PC-9 (cell line): ENCODE measurements around the gene ANGPTL2. TPM values are rescaled to one million over a fixed set of nuclear protein-coding genes. Genes with fewer than 3 reads are reported as not detected.
A peak's percentile ranks its signal among the peaks of the same experiment; 100 is the strongest.

Experiments
- BruUV-seq: library from RNA; stranded (reverse); fragments of 400-500 nt; replicated peaks from 2 replicates; lab custom pipeline; 2021; lab: Mats Ljungman, UMichigan
- CTCF ChIA-PET: fragments of 300-600 bp; sonication (Branson Sonifier 250); formaldehyde crosslinking; loops from one replicate; lab custom pipeline; 2022; ENCODE audit warnings: antibody characterized with exemption; lab: Charles Lee
- POLR2A ChIA-PET: fragments of 300-600 bp; sonication (Branson Sonifier 250); formaldehyde crosslinking; loops from one replicate; lab custom pipeline; 2022; ENCODE audit warnings: antibody characterized with exemption; ENCODE audit not compliant: unreplicated experiment; lab: Charles Lee
- DNase-seq, 2 experiments: peaks; one replicate each; pipeline versions ENCODE4 v3.0.0 to v3.0.0-alpha.2; 2015 to 2022; ENCODE audit warnings: mixed read lengths in 1 of 2
- H2AFZ ChIP-seq: fragments of 200-600 bp; sonication (generic); 2 replicates; pipeline ENCODE4 v1.8.1; 2017; ENCODE audit warnings: antibody characterized with exemption
- H3F3A ChIP-seq: fragments of 200-600 bp; sonication (generic); 2 replicates; pipeline ENCODE4 v1.8.1; 2017; ENCODE audit warnings: antibody characterized with exemption, mild to moderate bottlenecking, low read depth; ENCODE audit not compliant: insufficient read depth
- H3K27ac ChIP-seq: fragments of 200-600 bp; sonication (generic); 2 replicates; pipeline ENCODE4 v1.6.1; 2016; ENCODE audit warnings: mixed run types
- H3K27me3 ChIP-seq: fragments of 200-600 bp; sonication (generic); 2 replicates; pipeline ENCODE4 v1.6.1; 2016; ENCODE audit warnings: low read depth, mixed run types; ENCODE audit not compliant: insufficient read depth
- H3K36me3 ChIP-seq: fragments of 200-600 bp; sonication (generic); 2 replicates; pipeline ENCODE4 v1.6.1; 2016; ENCODE audit warnings: low read depth, mixed run types
- H3K4me1 ChIP-seq: fragments of 200-600 bp; sonication (generic); replicated peaks from 2 replicates; pipeline ENCODE4 v1.6.1; 2016; ENCODE audit warnings: mixed run types; ENCODE audit not compliant: insufficient read depth
- H3K4me2 ChIP-seq: fragments of 200-600 bp; sonication (generic); 2 replicates; pipeline ENCODE4 v1.6.1; 2017; ENCODE audit warnings: mixed run types
- H3K4me3 ChIP-seq: fragments of 200-600 bp; sonication (generic); 2 replicates; pipeline ENCODE4 v1.6.1; 2016; ENCODE audit warnings: mixed run types
- H3K79me2 ChIP-seq: fragments of 200-600 bp; sonication (generic); 2 replicates; pipeline ENCODE4 v1.6.1; 2017; ENCODE audit warnings: low read depth, mixed run types
- H3K9me2 ChIP-seq: fragments of 200-600 bp; sonication (generic); 2 replicates; pipeline ENCODE4 v1.8.1; 2017; ENCODE audit warnings: mild to moderate bottlenecking; ENCODE audit not compliant: insufficient read depth
- H3K9me3 ChIP-seq: fragments of 200-600 bp; sonication (generic); 2 replicates; pipeline ENCODE4 v1.8.1; 2016; ENCODE audit warnings: low read depth; ENCODE audit not compliant: insufficient read depth
- H4K20me1 ChIP-seq: fragments of 200-600 bp; sonication (generic); 2 replicates; pipeline ENCODE4 v1.8.1; 2017; ENCODE audit not compliant: insufficient read depth
- EZH2 ChIP-seq: fragments of 200-600 bp; sonication (generic); IDR thresholded peaks from 2 replicates; pipeline ENCODE4 v1.8.0; 2017; ENCODE audit warnings: antibody characterized with exemption, low read depth
- intact Hi-C: fragments of 100-400 bp; cut with micrococcal nuclease; formaldehyde crosslinking; loops from one replicate; pipeline ENCODE4 v1.10.0; 2022; ENCODE audit not compliant: unreplicated experiment
- total RNA-seq: library from RNA; stranded (reverse); gene quantifications from 2 replicates; pipeline ENCODE4 v1.2.3, GENCODE V29; 2021
- TF ChIP-seq, protein P1 (sequence below): fragments of 200-600 bp; sonication (generic); conservative IDR thresholded peaks from 2 replicates; pipeline ENCODE4 v1.6.1; 2017; ENCODE audit warnings: mixed run types, antibody characterized with exemption, mild to moderate bottlenecking, moderate library complexity

Gene ANGPTL2
- total RNA-seq, 1 experiment from 2014 or later = 0.13 TPM

DNA sequence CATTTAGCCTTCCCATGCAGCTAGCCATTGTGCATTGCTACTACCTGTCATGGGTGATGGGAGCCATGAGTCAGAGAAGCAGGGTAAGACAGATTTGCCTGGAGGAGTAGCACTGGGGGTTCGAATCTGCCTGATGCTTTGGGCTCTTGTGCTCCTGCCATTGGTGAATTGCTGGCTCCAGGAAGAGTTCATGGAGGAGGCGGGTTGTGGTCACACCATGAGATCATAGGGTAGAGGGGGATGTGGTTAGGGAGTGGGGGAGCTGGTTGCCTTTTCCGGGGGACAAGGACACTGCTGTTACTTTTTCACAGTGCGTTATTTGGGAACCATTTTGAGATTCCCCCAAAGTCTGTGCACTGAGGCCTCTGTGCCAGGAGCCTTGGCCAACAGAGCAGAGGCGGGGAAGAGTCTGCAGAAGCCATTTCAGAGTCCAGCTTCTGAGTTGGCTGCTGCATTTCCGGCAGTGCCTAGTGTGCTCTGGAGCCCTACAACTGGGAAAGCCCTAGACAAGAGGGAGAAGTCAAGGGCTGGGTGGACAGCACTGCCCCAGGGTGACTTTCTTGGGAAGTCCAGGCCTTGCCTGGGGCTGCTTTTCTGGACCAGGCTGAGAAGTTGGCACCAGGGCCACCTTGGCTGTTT is 6.2 kb downstream of the ANGPTL2 start:
- no peak overlapping the region for H3K4me2 ChIP-seq
- BruUV-seq = no TSS peak
- H3K9me2 ChIP-seq = no peaks in the 10 kb centered on the region
- DNase-seq = no peak
- POLR2A ChIA-PET = no interaction called here
- no peaks in the 10 kb centered on the region for H3K9me3 ChIP-seq
- H3K27ac ChIP-seq = no peak overlapping the region
- no peak for TF ChIP-seq EZH2
- TF ChIP-seq, protein P1, sequence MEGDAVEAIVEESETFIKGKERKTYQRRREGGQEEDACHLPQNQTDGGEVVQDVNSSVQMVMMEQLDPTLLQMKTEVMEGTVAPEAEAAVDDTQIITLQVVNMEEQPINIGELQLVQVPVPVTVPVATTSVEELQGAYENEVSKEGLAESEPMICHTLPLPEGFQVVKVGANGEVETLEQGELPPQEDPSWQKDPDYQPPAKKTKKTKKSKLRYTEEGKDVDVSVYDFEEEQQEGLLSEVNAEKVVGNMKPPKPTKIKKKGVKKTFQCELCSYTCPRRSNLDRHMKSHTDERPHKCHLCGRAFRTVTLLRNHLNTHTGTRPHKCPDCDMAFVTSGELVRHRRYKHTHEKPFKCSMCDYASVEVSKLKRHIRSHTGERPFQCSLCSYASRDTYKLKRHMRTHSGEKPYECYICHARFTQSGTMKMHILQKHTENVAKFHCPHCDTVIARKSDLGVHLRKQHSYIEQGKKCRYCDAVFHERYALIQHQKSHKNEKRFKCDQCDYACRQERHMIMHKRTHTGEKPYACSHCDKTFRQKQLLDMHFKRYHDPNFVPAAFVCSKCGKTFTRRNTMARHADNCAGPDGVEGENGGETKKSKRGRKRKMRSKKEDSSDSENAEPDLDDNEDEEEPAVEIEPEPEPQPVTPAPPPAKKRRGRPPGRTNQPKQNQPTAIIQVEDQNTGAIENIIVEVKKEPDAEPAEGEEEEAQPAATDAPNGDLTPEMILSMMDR = no peak
- peaks cover 44% of the 10 kb centered on the region for H3K4me1 ChIP-seq
- no peaks in the 10 kb centered on the region for H3K79me2 ChIP-seq
- peaks cover 32% of the 10 kb centered on the region; the same call in 1 of the 2 replicates for H3F3A ChIP-seq
- no peaks in the 10 kb centered on the region for H3K36me3 ChIP-seq
- no peak overlapping the region for H2AFZ ChIP-seq
- H3K27me3 ChIP-seq = no peaks in the 10 kb centered on the region
- no peaks in the 10 kb centered on the region for H4K20me1 ChIP-seq
- no peak overlapping the region for H3K4me3 ChIP-seq
- CTCF ChIA-PET = no interaction called here
- intact Hi-C loops = loop anchor here (5.0 kb wide), 1 partner anchor 81 kb away; no protein-coding TSS in a partner anchor

DNA sequence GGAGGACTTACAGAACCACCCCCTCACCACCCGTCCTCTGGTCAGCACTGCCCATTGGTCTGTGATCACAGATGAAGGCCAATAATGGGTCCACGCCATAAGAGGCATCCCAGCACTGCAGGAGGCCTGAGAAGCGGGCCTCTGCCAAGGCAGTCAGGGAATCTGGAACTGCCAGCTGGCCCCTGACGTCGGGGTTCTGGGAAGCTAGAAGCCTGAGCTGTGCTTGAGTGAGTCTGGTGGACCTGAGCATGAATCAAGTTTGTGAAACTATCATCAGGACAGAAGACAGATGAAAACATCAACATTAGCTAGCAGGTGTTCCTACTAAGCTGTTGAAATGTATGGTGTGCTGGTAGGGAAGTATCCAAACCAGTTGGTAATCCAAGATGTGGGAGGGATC is 7.8 kb downstream of the ANGPTL2 start:
- no peak for TF ChIP-seq EZH2
- TF ChIP-seq, protein P1 = no peak
- Histone ChIP-seq H3K4me3 (no peak overlapping the region), H3K36me3 (no peaks in the 10 kb centered on the region), H3K27ac (no peak overlapping the region), H3K79me2 (no peaks in the 10 kb centered on the region), H2AFZ (no peak overlapping the region), H3K4me2 (no peak overlapping the region), H3F3A (peaks cover 32% of the 10 kb centered on the region; the same call in 1 of the 2 replicates), H3K9me2 (no peaks in the 10 kb centered on the region), H4K20me1 (no peaks in the 10 kb centered on the region), H3K9me3 (no peaks in the 10 kb centered on the region), H3K4me1 (peaks cover 46% of the 10 kb centered on the region), H3K27me3 (no peaks in the 10 kb centered on the region)
- ChIA-PET CTCF (no interaction called here), POLR2A (interaction anchor here (0.6 kb wide), 2 partner anchors 110 to 134 kb away, joined by 3 to 6 read pairs; no protein-coding TSS in a partner anchor)
- no TSS peak for BruUV-seq
- intact Hi-C loops = loop anchor here (5.0 kb wide), 2 partner anchors 73 to 83 kb away; no protein-coding TSS in a partner anchor
- DNase-seq = no peak

GRCh38 chr9:127113191-127113972 is 9.1 kb downstream of the ANGPTL2 start:
- POLR2A ChIA-PET = interaction anchor here (0.7 kb wide), 1 partner anchor 10 kb away, joined by 6 read pairs; no protein-coding TSS in a partner anchor

More at GRCh38 chr9:127113191-127113972, 9.1 kb downstream of the ANGPTL2 start:
- H2AFZ ChIP-seq = no peak overlapping the region
- H3K36me3 ChIP-seq = no peaks in the 10 kb centered on the region
- H3K4me1 ChIP-seq = peaks cover 46% of the 10 kb centered on the region
- H3K4me3 ChIP-seq = no peak overlapping the region
- peak overlapping the region; percentile 39; the same call in 1 of the 2 replicates for H3K4me2 ChIP-seq
- no peaks in the 10 kb centered on the region for H3K79me2 ChIP-seq
- H3K27ac ChIP-seq = no peak overlapping the region; the same call in 1 of the 2 replicates
- TF ChIP-seq EZH2 = no peak
- TF ChIP-seq, protein P1 = no peak
- peaks cover 32% of the 10 kb centered on the region; the same call in 1 of the 2 replicates for H3F3A ChIP-seq
- CTCF ChIA-PET = no interaction called here
- no TSS peak for BruUV-seq
- no peak for DNase-seq
- H3K9me3 ChIP-seq = no peaks in the 10 kb centered on the region
- H3K27me3 ChIP-seq = no peaks in the 10 kb centered on the region
- no peaks in the 10 kb centered on the region for H4K20me1 ChIP-seq
- H3K9me2 ChIP-seq = no peaks in the 10 kb centered on the region
- intact Hi-C loops = loop anchor here (2.0 to 5.0 kb wide), 2 partner anchors 39 to 74 kb away; no protein-coding TSS in a partner anchor
